Thymus (tissue), 14 donors: ENCODE measurements around the gene DCTPP1. TPM values are rescaled to one million over a fixed set of nuclear protein-coding genes. Genes with fewer than 3 reads are reported as not detected.
"Not testable (repeated sequence)": the region's sequence is repeated elsewhere in the genome, so short reads cannot be mapped to it uniquely, and the experiment has no call there.

Experiments used
- DNase-seq, 9 donors: peaks; one replicate each; pipeline ENCODE4 v3.0.0-alpha.2; 2013; ENCODE audit warnings: low spot score in 9 of 9, low read depth in 6 of 9, missing footprints in 1 of 9
- H3K27ac ChIP-seq, 2 donors: one replicate each; pipeline ENCODE4 v1.5.1; 2013; ENCODE audit warnings: control low read depth in 1 of 2, low read depth in 1 of 2, low read length in 1 of 2, mild to moderate bottlenecking in 1 of 2, moderate library complexity in 1 of 2
- H3K27me3 ChIP-seq, 2 donors: one replicate each; pipeline ENCODE4 v1.5.1; 2013; ENCODE audit warnings: low read length in 1 of 2; ENCODE audit not compliant: control insufficient read depth in 2 of 2, insufficient read depth in 1 of 2
- H3K36me3 ChIP-seq, 2 donors: one replicate each; pipeline ENCODE4 v1.5.1; 2013; ENCODE audit warnings: low read length in 1 of 2, mild to moderate bottlenecking in 1 of 2, moderate library complexity in 1 of 2; ENCODE audit not compliant: control insufficient read depth in 2 of 2, insufficient read depth in 2 of 2
- H3K4me1 ChIP-seq, 2 donors: one replicate each; pipeline ENCODE4 v1.5.1; 2013; ENCODE audit warnings: low read length in 2 of 2; ENCODE audit not compliant: control insufficient read depth in 2 of 2, insufficient read depth in 2 of 2
- H3K4me3 ChIP-seq, 2 donors: one replicate each; pipeline ENCODE4 v1.5.1; 2013; ENCODE audit warnings: low read length in 2 of 2, control low read depth in 1 of 2, mild to moderate bottlenecking in 1 of 2
- H3K9me3 ChIP-seq, 2 donors: one replicate each; pipeline ENCODE4 v1.5.1; 2013; ENCODE audit warnings: low read length in 1 of 2, mild to moderate bottlenecking in 1 of 2; ENCODE audit not compliant: control insufficient read depth in 2 of 2, insufficient read depth in 1 of 2
- WGBS: extraction: QIAGEN DNeasy Blood & Tissue Kit; methylation state at CpG from one replicate; pipeline ENCODE4 v1.1.7; 2013; 5-methylcytosine and 5-hydroxymethylcytosine counted together
- long read RNA-seq, 10 donors: transcript quantifications; one replicate each; lab custom pipeline, GENCODE V29; 2026
- polyA plus RNA-seq: library from polyadenylated mRNA; stranded (reverse); fragments of 200-250 nt; gene quantifications from one replicate; pipeline ENCODE4 v1.2.3, GENCODE V29; 2013
- total RNA-seq: library from RNA; stranded (reverse); fragments of 120-200 nt; gene quantifications from one replicate; pipeline ENCODE4 v1.2.4, GENCODE V29; 2013
- donor health status: healthy.

DCTPP1 gene
- 27.4 TPM for total RNA-seq
- 20.6 TPM for polyA plus RNA-seq
- long read RNA-seq, donor 1, partial matches to known transcripts: 0 of 5 reads
- long read RNA-seq, donor 1, other reads (novel, unspliced or antisense): 0 of 5 reads
- long read RNA-seq, donor 2: 0 reads
- long read RNA-seq, donor 3, transcript DCTPP1-201 (3 exons, 1,222 nt): major isoform, 72 of 81 reads
- long read RNA-seq, donor 3, transcript DCTPP1-204 (2 exons, 853 nt): minor isoform, 9 of 81 reads
- long read RNA-seq, donor 3, partial matches to known transcripts: 0 of 81 reads
- long read RNA-seq, donor 3, other reads (novel, unspliced or antisense): 0 of 81 reads
- long read RNA-seq, donor 4, transcript DCTPP1-201 (3 exons, 1,222 nt): major isoform, 16 of 17 reads
- long read RNA-seq, donor 4, partial matches to known transcripts: 0 of 17 reads
- long read RNA-seq, donor 4, other reads (novel, unspliced or antisense): 0 of 17 reads
- long read RNA-seq, donor 5, transcript DCTPP1-204 (2 exons, 853 nt): minor isoform, 5 of 71 reads
- long read RNA-seq, donor 5, transcript DCTPP1-201 (3 exons, 1,222 nt): major isoform, 66 of 71 reads
- long read RNA-seq, donor 5, partial matches to known transcripts: 0 of 71 reads
- long read RNA-seq, donor 5, other reads (novel, unspliced or antisense): 0 of 71 reads
- long read RNA-seq, donor 6, transcript DCTPP1-201 (3 exons, 1,222 nt): major isoform, 27 of 30 reads
- long read RNA-seq, donor 6, partial matches to known transcripts: 0 of 30 reads
- long read RNA-seq, donor 6, other reads (novel, unspliced or antisense): 0 of 30 reads
- long read RNA-seq, donor 7, transcript DCTPP1-201 (3 exons, 1,222 nt): major isoform, 35 of 36 reads
- long read RNA-seq, donor 7, partial matches to known transcripts: 0 of 36 reads
- long read RNA-seq, donor 7, other reads (novel, unspliced or antisense): 0 of 36 reads
- long read RNA-seq, donor 8, transcript DCTPP1-201 (3 exons, 1,222 nt): major isoform, 22 of 24 reads
- long read RNA-seq, donor 8, partial matches to known transcripts: 0 of 24 reads
- long read RNA-seq, donor 8, other reads (novel, unspliced or antisense): 0 of 24 reads
- long read RNA-seq, donor 9, transcript DCTPP1-201 (3 exons, 1,222 nt): major isoform, 19 of 19 reads
- long read RNA-seq, donor 9, partial matches to known transcripts: 0 of 19 reads
- long read RNA-seq, donor 9, other reads (novel, unspliced or antisense): 0 of 19 reads
- long read RNA-seq, donor 10, transcript DCTPP1-201 (3 exons, 1,222 nt): major isoform, 39 of 40 reads
- long read RNA-seq, donor 10, partial matches to known transcripts: 0 of 40 reads
- long read RNA-seq, donor 10, other reads (novel, unspliced or antisense): 0 of 40 reads

DNA sequence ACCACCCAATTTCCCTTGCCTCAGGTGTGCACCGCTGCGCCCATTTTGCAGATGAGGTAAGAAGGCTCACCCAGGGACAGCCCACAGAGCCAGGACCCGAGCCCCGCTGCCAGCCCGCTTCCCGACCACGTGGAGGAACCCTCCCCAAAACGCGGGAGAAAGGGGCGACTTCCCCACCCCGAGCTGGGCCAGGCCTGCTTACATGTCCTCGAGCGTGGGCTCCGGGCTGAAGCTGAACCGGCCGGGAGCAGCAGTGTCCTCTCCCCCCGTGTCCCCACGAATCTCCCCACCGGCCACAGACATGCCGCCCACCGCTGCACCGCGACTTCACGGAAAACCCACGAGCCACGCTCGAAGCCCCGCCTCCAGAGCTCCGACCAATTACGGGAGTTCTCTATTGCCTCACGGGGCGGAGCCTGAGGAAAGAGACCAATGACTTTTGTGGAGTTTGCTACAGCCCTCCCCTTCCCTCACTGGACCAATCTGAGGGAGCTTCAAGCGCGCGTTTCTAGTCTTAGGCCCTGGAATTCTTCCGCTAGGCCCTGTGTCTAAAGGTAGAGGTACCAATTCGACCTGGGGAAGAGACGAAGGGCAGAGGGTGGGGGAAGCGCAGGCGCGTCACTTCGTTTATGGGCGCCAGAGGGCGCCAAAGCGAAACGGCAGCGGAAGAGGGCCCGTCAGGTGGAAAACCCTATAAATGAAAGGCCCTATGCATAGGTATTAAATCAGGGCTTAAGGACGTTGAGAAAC, at the start of gene DCTPP1:
Gene DCTPP1, minus strand, starts transcription at position 353 of the 750 bp plus-strand sequence. Its CDS starts 50 bp downstream, at position 303.
- no peaks in the 10 kb centered on the region for H3K9me3 ChIP-seq
- DNase-seq: peak; percentile 97 to 99 (median 99)
- H3K27me3 ChIP-seq: no peaks in the 10 kb centered on the region
- WGBS: under 1% methylated on average over 49 of the region's 49 CpGs
- peaks cover 9 to 30% of the 10 kb centered on the region in 2 donors for H3K4me1 ChIP-seq
- H3K4me3 ChIP-seq: peak within 1 kb of the TSS; percentile 65 to 92
- H3K36me3 ChIP-seq: peaks cover 0 to 18% of the 10 kb centered on the region in 2 donors
- H3K27ac ChIP-seq: peak within 1 kb of the TSS; percentile 74 to 82

- 98% methylated on average over 12 of the region's 12 CpGs for WGBS
- no peaks in the 10 kb centered on the region for H3K9me3 ChIP-seq
- DNase-seq: no peak
- peak overlapping the region in 1 of 2 donors; percentile 5 for H3K27ac ChIP-seq
- peaks cover 0 to 2% of the 10 kb centered on the region in 2 donors for H3K27me3 ChIP-seq
- no peak overlapping the region for H3K4me3 ChIP-seq
- peaks cover 8 to 26% of the 10 kb centered on the region in 2 donors for H3K4me1 ChIP-seq
- peaks cover 61 to 87% of the 10 kb centered on the region in 2 donors for H3K36me3 ChIP-seq
These were observed 49.1 kb upstream of the DCTPP1 start for GRCh38 chr16:30478766-30479478.

GRCh38 chr16:30477773-30478172, 47.9 kb upstream of the DCTPP1 start:
- peak overlapping the region in 1 of 2 donors; percentile 5 for H3K27ac ChIP-seq
- peaks cover 9 to 27% of the 10 kb centered on the region in 2 donors for H3K4me1 ChIP-seq
- 93% methylated on average over 3 of the region's 3 CpGs for WGBS
- DNase-seq, H3K9me3 ChIP-seq, H3K27me3 ChIP-seq, H3K4me3 ChIP-seq: not testable (repeated sequence)
- H3K36me3 ChIP-seq: peaks cover 49 to 78% of the 10 kb centered on the region in 2 donors

DNA sequence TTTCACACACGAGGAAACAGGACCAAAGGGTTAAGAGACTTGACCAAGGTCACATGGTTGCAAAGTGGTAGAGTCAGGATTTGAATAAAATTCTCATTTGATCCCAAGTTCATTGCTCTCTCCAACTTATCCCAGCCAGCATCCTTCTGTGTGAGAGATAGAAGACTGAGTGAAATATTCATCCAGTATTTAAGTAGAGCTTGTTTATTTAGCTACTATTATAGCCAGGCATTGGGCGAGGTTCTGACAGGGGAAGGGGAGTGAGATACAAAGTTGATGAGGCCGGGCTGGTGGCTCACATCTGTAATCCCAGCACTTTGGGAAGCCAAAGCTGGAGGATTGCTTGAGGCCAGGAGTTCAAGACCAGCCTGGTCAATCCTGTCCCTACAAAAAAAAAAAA, 47.2 kb upstream of the DCTPP1 start:
- no peak for DNase-seq

DNA sequence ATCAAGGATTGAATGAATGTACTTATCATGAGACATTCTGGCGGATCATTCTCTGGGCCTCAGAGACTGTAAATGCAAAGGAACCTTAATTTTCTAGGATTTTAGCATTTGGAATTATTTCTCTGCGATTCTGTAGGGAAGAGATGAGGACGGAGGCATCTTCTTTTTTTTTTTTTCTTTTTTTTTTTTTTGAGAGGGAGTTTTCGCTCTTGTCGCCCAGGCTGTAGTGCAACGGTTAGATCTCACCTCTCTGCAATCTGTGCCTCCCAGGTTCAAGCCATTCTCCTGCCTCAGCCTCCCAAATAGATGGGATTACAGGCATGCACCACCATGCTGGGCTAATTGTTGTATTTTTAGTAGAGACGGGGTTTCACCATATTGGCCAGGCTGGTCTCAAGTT, 44.9 kb upstream of the DCTPP1 start:
- no peak for DNase-seq
- 93% methylated on average over 7 of the region's 7 CpGs for WGBS
- Histone ChIP-seq H3K9me3 (no peaks in the 10 kb centered on the region), H3K4me3 (peak overlapping the region in 1 of 2 donors; percentile 78), H3K4me1 (peaks cover 30 to 55% of the 10 kb centered on the region in 2 donors), H3K27me3 (peaks cover 0 to 4% of the 10 kb centered on the region in 2 donors), H3K27ac (no peak overlapping the region), H3K36me3 (peaks cover 19 to 48% of the 10 kb centered on the region in 2 donors)

More for the DNA sequence above, 47.2 kb upstream of the DCTPP1 start:
- H3K9me3 ChIP-seq: no peaks in the 10 kb centered on the region
- H3K4me1 ChIP-seq: peaks cover 12 to 34% of the 10 kb centered on the region in 2 donors
- peaks cover 42 to 70% of the 10 kb centered on the region in 2 donors for H3K36me3 ChIP-seq
- 96% methylated on average over 3 of the region's 3 CpGs for WGBS
- peaks cover 0 to 4% of the 10 kb centered on the region in 2 donors for H3K27me3 ChIP-seq
- no peak overlapping the region for H3K4me3 ChIP-seq
- no peak overlapping the region for H3K27ac ChIP-seq

DNA sequence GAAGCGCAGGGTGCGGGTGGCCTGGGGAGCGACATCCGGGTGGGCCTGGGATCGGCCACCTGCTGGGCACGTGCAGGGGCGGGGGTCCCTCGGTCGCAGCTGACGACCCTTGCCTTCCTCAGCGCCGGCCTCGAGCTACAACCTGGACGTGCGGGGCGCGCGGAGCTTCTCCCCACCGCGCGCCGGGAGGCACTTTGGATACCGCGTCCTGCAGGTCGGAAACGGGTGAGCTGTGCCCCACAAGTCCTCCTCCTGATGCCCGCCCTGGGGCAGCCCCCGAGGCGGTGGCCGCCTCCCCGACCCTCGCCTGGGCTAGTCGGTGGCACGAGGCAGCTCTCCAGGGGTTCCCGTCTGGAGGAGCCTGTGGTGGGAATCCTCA, 44.2 kb upstream of the DCTPP1 start:
- H3K4me3 ChIP-seq: peak overlapping the region; percentile 66 to 78
- no peak for DNase-seq
- no peaks in the 10 kb centered on the region for H3K9me3 ChIP-seq
- H3K36me3 ChIP-seq: peaks cover 14 to 41% of the 10 kb centered on the region in 2 donors
- WGBS: 88% methylated on average over 35 of the region's 35 CpGs
- H3K4me1 ChIP-seq: peaks cover 30 to 61% of the 10 kb centered on the region in 2 donors
- H3K27me3 ChIP-seq: peaks cover 0 to 4% of the 10 kb centered on the region in 2 donors
- peak overlapping the region; percentile 89 to 95 for H3K27ac ChIP-seq

GRCh38 chr16:30473231-30474073, 43.6 kb upstream of the DCTPP1 start:
- Histone ChIP-seq H3K4me3 (peak overlapping the region; percentile 66 to 78), H3K9me3 (no peaks in the 10 kb centered on the region), H3K27me3 (peaks cover 0 to 4% of the 10 kb centered on the region in 2 donors), H3K36me3 (peaks cover 10 to 36% of the 10 kb centered on the region in 2 donors), H3K4me1 (peaks cover 30 to 64% of the 10 kb centered on the region in 2 donors), H3K27ac (peak overlapping the region; percentile 89 to 95)
- peak in 1 of 9 donors; percentile 47 for DNase-seq
- 26% methylated on average over 19 of the region's 19 CpGs for WGBS
